Measurements from ENCODE around the gene CD72.
A peak's percentile ranks its signal among the peaks of the same experiment; 100 is the strongest.

The CD72 gene

DNA sequence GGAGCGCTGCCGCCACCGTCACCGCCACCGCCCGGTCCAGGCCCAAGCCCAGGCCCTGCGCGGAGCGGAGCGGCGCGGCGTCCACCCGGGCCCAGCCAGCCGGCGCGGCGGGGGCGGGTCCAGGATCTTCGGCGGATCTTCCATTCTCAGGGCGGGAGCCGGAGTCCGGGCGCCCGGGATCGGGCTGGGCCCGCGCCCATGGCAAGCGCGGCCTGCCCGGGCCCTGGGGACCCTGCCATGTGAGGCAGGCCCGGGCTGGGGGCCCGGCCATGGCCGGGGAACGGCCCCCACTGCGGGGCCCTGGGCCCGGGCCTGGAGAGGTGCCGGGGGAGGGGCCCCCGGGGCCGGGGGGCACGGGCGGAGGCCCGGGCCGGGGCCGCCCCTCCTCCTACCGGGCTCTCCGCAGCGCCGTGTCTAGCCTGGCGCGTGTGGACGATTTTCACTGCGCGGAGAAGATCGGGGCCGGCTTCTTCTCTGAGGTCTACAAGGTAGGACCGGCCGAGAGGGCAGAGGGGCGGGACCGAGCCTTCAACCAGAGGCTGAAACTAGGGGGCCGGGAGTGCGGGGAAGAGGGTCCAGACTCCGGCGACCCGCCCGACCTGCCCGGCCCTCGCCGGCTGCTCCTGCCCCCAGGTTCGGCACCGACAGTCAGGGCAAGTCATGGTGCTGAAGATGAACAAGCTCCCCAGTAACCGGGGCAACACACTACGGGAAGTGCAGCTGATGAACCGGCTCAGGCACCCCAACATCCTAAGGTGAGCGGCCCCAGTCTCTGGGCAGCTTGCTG is 12.7 kb downstream of the CD72 start:
- H3K4me1 ChIP-seq (ENCODE audit: control insufficient read depth, insufficient read depth, low read length), result no peaks in the 10 kb centered on the region
- TF ChIP-seq ZBTB8A (tag by site-specific recombination; IDR thresholded peaks at IDR 0.05) (peak; percentile 40; the same call in 1 of the 2 replicates), ZBTB17 (tag by site-specific recombination; IDR thresholded peaks at IDR 0.05) (peak; percentile 36; the same call in 1 of the 2 replicates), SP2 (tag by site-specific recombination; IDR thresholded peaks at IDR 0.05) (peak; percentile 27; the same call in 1 of the 2 replicates), ZNF707 (tag by site-specific recombination; IDR thresholded peaks at IDR 0.05) (no peak), KLF7 (tag by site-specific recombination; IDR thresholded peaks at IDR 0.05; ENCODE audit: borderline replicate concordance) (no peak), ZNF292 (tag by site-specific recombination; IDR thresholded peaks at IDR 0.05; ENCODE audit: borderline replicate concordance, low read depth) (no peak), GLIS2 (tag by site-specific recombination; IDR thresholded peaks at IDR 0.05) (0 out of 2 replicates have a peak, but pooled peaks have one; percentile 24), ZNF175 (tag by site-specific recombination; IDR thresholded peaks at IDR 0.05) (no peak), ZNF335 (tag by site-specific recombination; conservative IDR thresholded peaks at IDR 0.05) (peak; percentile 76), ZEB2 (tag by site-specific recombination; IDR thresholded peaks at IDR 0.05) (0 out of 2 replicates have a peak, but pooled peaks have one; percentile 18), ZBTB20 (tag by site-specific recombination; IDR thresholded peaks at IDR 0.05) (peak; percentile 75), ZNF747 (tag by site-specific recombination; IDR thresholded peaks at IDR 0.05) (no peak), ZBTB7A (tag by site-specific recombination; IDR thresholded peaks at IDR 0.05; ENCODE audit: low read depth) (no peak)
- TF ChIP-seq, protein P1, sequence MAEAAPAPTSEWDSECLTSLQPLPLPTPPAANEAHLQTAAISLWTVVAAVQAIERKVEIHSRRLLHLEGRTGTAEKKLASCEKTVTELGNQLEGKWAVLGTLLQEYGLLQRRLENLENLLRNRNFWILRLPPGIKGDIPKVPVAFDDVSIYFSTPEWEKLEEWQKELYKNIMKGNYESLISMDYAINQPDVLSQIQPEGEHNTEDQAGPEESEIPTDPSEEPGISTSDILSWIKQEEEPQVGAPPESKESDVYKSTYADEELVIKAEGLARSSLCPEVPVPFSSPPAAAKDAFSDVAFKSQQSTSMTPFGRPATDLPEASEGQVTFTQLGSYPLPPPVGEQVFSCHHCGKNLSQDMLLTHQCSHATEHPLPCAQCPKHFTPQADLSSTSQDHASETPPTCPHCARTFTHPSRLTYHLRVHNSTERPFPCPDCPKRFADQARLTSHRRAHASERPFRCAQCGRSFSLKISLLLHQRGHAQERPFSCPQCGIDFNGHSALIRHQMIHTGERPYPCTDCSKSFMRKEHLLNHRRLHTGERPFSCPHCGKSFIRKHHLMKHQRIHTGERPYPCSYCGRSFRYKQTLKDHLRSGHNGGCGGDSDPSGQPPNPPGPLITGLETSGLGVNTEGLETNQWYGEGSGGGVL (tag by site-specific recombination; IDR thresholded peaks at IDR 0.05), result no peak
- TF ChIP-seq, protein P2, sequence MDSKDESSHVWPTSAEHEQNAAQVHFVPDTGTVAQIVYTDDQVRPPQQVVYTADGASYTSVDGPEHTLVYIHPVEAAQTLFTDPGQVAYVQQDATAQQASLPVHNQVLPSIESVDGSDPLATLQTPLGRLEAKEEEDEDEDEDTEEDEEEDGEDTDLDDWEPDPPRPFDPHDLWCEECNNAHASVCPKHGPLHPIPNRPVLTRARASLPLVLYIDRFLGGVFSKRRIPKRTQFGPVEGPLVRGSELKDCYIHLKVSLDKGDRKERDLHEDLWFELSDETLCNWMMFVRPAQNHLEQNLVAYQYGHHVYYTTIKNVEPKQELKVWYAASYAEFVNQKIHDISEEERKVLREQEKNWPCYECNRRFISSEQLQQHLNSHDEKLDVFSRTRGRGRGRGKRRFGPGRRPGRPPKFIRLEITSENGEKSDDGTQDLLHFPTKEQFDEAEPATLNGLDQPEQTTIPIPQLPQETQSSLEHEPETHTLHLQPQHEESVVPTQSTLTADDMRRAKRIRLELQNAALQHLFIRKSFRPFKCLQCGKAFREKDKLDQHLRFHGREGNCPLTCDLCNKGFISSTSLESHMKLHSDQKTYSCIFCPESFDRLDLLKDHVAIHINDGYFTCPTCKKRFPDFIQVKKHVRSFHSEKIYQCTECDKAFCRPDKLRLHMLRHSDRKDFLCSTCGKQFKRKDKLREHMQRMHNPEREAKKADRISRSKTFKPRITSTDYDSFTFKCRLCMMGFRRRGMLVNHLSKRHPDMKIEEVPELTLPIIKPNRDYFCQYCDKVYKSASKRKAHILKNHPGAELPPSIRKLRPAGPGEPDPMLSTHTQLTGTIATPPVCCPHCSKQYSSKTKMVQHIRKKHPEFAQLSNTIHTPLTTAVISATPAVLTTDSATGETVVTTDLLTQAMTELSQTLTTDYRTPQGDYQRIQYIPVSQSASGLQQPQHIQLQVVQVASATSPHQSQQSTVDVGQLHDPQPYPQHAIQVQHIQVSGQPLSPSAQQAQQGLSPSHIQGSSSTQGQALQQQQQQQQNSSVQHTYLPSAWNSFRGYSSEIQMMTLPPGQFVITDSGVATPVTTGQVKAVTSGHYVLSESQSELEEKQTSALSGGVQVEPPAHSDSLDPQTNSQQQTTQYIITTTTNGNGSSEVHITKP (tag by site-specific recombination; IDR thresholded peaks at IDR 0.05), result peak; percentile 75
- TF ChIP-seq, protein P3, sequence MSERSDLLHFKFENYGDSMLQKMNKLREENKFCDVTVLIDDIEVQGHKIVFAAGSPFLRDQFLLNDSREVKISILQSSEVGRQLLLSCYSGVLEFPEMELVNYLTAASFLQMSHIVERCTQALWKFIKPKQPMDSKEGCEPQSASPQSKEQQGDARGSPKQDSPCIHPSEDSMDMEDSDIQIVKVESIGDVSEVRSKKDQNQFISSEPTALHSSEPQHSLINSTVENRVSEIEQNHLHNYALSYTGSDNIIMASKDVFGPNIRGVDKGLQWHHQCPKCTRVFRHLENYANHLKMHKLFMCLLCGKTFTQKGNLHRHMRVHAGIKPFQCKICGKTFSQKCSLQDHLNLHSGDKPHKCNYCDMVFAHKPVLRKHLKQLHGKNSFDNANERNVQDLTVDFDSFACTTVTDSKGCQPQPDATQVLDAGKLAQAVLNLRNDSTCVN (tag by site-specific recombination; optimal IDR thresholded peaks at IDR 0.05), result peak; percentile 28
- TF ChIP-seq, protein P4, sequence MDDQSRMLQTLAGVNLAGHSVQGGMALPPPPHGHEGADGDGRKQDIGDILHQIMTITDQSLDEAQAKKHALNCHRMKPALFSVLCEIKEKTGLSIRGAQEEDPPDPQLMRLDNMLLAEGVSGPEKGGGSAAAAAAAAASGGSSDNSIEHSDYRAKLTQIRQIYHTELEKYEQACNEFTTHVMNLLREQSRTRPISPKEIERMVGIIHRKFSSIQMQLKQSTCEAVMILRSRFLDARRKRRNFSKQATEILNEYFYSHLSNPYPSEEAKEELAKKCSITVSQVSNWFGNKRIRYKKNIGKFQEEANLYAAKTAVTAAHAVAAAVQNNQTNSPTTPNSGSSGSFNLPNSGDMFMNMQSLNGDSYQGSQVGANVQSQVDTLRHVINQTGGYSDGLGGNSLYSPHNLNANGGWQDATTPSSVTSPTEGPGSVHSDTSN (CRISPR knock-in tag; IDR thresholded peaks at IDR 0.05), result no peak
- H3K9me3 ChIP-seq (ENCODE audit: control insufficient read depth, insufficient read depth, low read depth, low read length), result no peaks in the 10 kb centered on the region
- POLR2A ChIA-PET, result interaction anchor here (0.5 to 0.9 kb wide), 3 partner anchors 24 to 152 kb away, joined by 3 to 4 read pairs (median 4); no protein-coding TSS in a partner anchor
- H3K36me3 ChIP-seq (ENCODE audit: control insufficient read depth in 2 of 2, insufficient read depth in 1 of 2, low read length in 2 of 2), result peaks cover 0 to 40% of the 10 kb centered on the region in 2 experiments; a peak in 1 of 3 replicates
- H3K4me3 ChIP-seq (ENCODE audit: low read depth, low read length), result peak overlapping the region; percentile 54
- peak overlapping the region; percentile 85 for H3K27ac ChIP-seq (ENCODE audit: extremely low read depth, low read depth, low read length)
- CTCF ChIA-PET, result interaction anchor here (1.2 to 2.6 kb wide), 2 partner anchors 8 to 10 kb away, joined by 6 to 22 read pairs; no protein-coding TSS in a partner anchor

All from HEK293 (cell line).